GM21367 (cell line): ENCODE measurements around the gene GRAP.
A peak's percentile ranks its signal among the peaks of the same experiment; 100 is the strongest.
"Not testable (repeated sequence)": the region's sequence is repeated elsewhere in the genome, so short reads cannot be mapped to it uniquely, and the experiment has no call there.

ENCODE experiments used
- ATAC-seq: cut with Tn5 transposase; IDR thresholded peaks from one replicate; pipeline ENCODE4 v1.9.1; 2021; ENCODE audit not compliant: unreplicated experiment

GRAP gene

GRCh38 chr17:19043032-19043431 lies 3.7 kb downstream of the GRAP start:
- not testable (repeated sequence) for ATAC-seq

GRCh38 chr17:19042369-19042768 lies 4.4 kb downstream of the GRAP start:
- ATAC-seq = not testable (repeated sequence)

GRCh38 chr17:19041871-19042270 lies 4.9 kb downstream of the GRAP start:
- not testable (repeated sequence) for ATAC-seq

GRCh38 chr17:19040350-19040749 lies 6.4 kb downstream of the GRAP start:
- not testable (repeated sequence) for ATAC-seq

- peak; percentile 24 for ATAC-seq
These were observed 8.0 kb downstream of the GRAP start for GRCh38 chr17:19038730-19039129.

GRCh38 chr17:19038007-19038406 lies 8.8 kb downstream of the GRAP start:
- ATAC-seq = not testable (repeated sequence)

GRCh38 chr17:19037547-19037946 lies 9.2 kb downstream of the GRAP start:
- ATAC-seq = not testable (repeated sequence)

GRCh38 chr17:19036186-19036585 lies 10.6 kb downstream of the GRAP start:
- ATAC-seq = not testable (repeated sequence)

- ATAC-seq = not testable (repeated sequence)
These were observed 14.3 kb downstream of the GRAP start for GRCh38 chr17:19032377-19032988.

GRCh38 chr17:19031729-19032128 lies 15.0 kb downstream of the GRAP start:
- ATAC-seq = not testable (repeated sequence)

- ATAC-seq = not testable (repeated sequence)
These were observed 15.8 kb downstream of the GRAP start for GRCh38 chr17:19030771-19031449.

GRCh38 chr17:19029740-19030139 lies 17.0 kb downstream of the GRAP start:
- ATAC-seq = not testable (repeated sequence)

- not testable (repeated sequence) for ATAC-seq
These were observed 18.1 kb downstream of the GRAP start for GRCh38 chr17:19028671-19029070.

- no peak for ATAC-seq
These were observed 22.4 kb downstream of the GRAP start for GRCh38 chr17:19024101-19025078.

- no peak for ATAC-seq
These were observed 23.4 kb downstream of the GRAP start for GRCh38 chr17:19023209-19023999.

- ATAC-seq = no peak
These were observed 24.0 kb downstream of the GRAP start for GRCh38 chr17:19022747-19023146.

GRCh38 chr17:19022128-19022527 lies 24.6 kb downstream of the GRAP start:
- ATAC-seq = no peak

GRCh38 chr17:19021622-19022083 lies 25.1 kb downstream of the GRAP start:
- ATAC-seq = no peak

GRCh38 chr17:19021011-19021621 lies 25.6 kb downstream of the GRAP start:
- not testable (repeated sequence) for ATAC-seq

GRCh38 chr17:19020016-19020415 lies 26.7 kb downstream of the GRAP start:
- no peak for ATAC-seq
